ENCODE measurements around the gene HNF4A.

The HNF4A gene

DNA sequence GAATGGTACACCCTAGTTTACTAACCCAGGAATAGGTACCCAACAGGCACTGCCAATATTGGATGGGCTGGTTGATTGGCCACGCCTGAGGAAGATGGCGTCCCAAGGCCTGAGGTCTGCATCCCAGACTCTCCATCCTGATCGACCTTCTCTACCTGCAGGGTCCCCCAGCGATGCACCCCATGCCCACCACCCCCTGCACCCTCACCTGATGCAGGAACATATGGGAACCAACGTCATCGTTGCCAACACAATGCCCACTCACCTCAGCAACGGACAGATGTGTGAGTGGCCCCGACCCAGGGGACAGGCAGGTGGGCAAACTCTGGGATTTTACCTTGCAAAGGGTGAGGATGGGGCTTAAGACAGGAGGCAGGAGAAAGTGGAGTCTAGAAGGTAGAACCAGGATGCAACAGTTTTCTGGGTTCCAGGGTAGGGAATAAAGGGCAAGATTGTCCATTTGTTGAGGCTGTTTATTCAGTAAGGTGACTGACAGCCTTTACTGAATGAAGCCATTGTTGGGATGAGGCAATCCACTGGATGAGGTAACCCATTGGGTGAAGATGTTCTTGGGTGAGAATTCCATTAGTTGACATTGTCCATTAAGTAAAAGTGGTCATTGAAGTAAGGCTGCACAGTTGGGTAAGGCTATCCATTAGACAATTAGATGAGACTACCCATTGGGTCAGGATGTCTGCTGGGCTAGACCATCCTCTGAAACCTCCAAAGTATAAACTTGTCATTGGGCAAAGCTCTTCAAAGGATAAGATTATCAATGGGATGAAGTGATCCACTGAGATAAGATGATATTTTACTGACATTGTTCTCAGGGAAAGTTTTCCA is 72.9 kb downstream of the HNF4A start:
- Mint-ChIP-seq H3K4me1 (no peaks in the 10 kb centered on the region), H3K27me3 (no peaks in the 10 kb centered on the region), H3K27ac (no peak overlapping the region), H3K4me3 (no peak overlapping the region), H3K9me3 (no peaks in the 10 kb centered on the region), H3K36me3 (ENCODE audit: low read depth) (no peaks in the 10 kb centered on the region)
- DNase-seq, result no peak
- no peak for ATAC-seq

DNA sequence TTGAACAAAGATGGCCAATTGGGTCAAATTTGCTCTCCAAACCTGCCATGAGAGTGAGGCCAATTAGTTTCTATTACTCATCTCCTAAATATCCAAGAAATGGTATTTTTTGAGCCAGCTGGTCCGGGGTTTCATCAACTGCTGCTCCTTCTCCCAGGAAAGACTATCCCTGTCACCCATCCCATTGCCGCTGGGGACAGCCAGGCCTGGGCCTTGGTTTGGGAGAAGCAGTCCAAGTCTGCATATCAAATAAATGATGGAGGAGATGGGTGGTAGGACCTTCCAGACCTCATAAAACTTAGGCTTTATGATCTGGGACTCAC is 73.5 kb downstream of the HNF4A start:
- Mint-ChIP-seq H3K4me3 (no peak overlapping the region), H3K36me3 (ENCODE audit: low read depth) (no peaks in the 10 kb centered on the region), H3K4me1 (no peaks in the 10 kb centered on the region), H3K27ac (no peak overlapping the region), H3K27me3 (no peaks in the 10 kb centered on the region), H3K9me3 (no peaks in the 10 kb centered on the region)
- ATAC-seq (no peak), DNase-seq (no peak)

DNA sequence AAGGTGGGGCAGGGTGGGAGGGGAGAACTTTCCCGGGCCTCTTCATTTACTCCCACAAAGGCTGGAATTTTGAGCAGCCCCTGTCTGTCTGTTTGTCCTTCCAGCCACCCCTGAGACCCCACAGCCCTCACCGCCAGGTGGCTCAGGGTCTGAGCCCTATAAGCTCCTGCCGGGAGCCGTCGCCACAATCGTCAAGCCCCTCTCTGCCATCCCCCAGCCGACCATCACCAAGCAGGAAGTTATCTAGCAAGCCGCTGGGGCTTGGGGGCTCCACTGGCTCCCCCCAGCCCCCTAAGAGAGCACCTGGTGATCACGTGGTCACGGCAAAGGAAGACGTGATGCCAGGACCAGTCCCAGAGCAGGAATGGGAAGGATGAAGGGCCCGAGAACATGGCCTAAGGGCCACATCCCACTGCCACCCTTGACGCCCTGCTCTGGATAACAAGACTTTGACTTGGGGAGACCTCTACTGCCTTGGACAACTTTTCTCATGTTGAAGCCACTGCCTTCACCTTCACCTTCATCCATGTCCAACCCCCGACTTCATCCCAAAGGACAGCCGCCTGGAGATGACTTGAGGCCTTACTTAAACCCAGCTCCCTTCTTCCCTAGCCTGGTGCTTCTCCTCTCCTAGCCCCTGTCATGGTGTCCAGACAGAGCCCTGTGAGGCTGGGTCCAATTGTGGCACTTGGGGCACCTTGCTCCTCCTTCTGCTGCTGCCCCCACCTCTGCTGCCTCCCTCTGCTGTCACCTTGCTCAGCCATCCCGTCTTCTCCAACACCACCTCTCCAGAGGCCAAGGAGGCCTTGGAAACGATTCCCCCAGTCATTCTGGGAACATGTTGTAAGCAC is 74.1 kb downstream of the HNF4A start:
- Mint-ChIP-seq H3K36me3 (ENCODE audit: low read depth) (no peaks in the 10 kb centered on the region), H3K27me3 (no peaks in the 10 kb centered on the region), H3K4me1 (no peaks in the 10 kb centered on the region), H3K27ac (no peak overlapping the region), H3K4me3 (no peak overlapping the region), H3K9me3 (no peaks in the 10 kb centered on the region)
- ATAC-seq, result no peak
- DNase-seq, result no peak

DNA sequence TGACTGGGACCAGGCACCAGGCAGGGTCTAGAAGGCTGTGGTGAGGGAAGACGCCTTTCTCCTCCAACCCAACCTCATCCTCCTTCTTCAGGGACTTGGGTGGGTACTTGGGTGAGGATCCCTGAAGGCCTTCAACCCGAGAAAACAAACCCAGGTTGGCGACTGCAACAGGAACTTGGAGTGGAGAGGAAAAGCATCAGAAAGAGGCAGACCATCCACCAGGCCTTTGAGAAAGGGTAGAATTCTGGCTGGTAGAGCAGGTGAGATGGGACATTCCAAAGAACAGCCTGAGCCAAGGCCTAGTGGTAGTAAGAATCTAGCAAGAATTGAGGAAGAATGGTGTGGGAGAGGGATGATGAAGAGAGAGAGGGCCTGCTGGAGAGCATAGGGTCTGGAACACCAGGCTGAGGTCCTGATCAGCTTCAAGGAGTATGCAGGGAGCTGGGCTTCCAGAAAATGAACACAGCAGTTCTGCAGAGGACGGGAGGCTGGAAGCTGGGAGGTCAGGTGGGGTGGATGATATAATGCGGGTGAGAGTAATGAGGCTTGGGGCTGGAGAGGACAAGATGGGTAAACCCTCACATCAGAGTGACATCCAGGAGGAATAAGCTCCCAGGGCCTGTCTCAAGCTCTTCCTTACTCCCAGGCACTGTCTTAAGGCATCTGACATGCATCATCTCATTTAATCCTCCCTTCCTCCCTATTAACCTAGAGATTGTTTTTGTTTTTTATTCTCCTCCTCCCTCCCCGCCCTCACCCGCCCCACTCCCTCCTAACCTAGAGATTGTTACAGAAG is 75.0 kb downstream of the HNF4A start:
- Mint-ChIP-seq H3K9me3 (no peaks in the 10 kb centered on the region), H3K27me3 (peaks cover under 1% of the 10 kb centered on the region), H3K4me3 (no peak overlapping the region), H3K4me1 (no peaks in the 10 kb centered on the region), H3K27ac (no peak overlapping the region), H3K36me3 (ENCODE audit: low read depth) (no peaks in the 10 kb centered on the region)
- ATAC-seq (no peak), DNase-seq (no peak)

DNA sequence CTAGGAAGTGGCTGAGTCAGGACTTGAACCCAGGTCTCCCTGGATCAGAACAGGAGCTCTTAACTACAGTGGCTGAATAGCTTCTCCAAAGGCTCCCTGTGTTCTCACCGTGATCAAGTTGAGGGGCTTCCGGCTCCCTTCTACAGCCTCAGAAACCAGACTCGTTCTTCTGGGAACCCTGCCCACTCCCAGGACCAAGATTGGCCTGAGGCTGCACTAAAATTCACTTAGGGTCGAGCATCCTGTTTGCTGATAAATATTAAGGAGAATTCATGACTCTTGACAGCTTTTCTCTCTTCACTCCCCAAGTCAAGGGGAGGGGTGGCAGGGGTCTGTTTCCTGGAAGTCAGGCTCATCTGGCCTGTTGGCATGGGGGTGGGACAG is 75.6 kb downstream of the HNF4A start:
- H3K36me3 Mint-ChIP-seq (ENCODE audit: low read depth), result no peaks in the 10 kb centered on the region
- peaks cover 4% of the 10 kb centered on the region for H3K27me3 Mint-ChIP-seq

DNA sequence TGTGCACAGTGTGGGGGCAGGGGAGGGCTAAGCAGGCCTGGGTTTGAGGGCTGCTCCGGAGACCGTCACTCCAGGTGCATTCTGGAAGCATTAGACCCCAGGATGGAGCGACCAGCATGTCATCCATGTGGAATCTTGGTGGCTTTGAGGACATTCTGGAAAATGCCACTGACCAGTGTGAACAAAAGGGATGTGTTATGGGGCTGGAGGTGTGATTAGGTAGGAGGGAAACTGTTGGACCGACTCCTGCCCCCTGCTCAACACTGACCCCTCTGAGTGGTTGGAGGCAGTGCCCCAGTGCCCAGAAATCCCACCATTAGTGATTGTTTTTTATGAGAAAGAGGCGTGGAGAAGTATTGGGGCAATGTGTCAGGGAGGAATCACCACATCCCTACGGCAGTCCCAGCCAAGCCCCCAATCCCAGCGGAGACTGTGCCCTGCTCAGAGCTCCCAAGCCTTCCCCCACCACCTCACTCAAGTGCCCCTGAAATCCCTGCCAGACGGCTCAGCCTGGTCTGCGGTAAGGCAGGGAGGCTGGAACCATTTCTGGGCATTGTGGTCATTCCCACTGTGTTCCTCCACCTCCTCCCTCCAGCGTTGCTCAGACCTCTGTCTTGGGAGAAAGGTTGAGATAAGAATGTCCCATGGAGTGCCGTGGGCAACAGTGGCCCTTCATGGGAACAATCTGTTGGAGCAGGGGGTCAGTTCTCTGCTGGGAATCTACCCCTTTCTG is 76.2 kb downstream of the HNF4A start:
- Mint-ChIP-seq H3K27ac (no peak overlapping the region), H3K4me1 (no peaks in the 10 kb centered on the region), H3K27me3 (peaks cover 4% of the 10 kb centered on the region), H3K9me3 (no peaks in the 10 kb centered on the region), H3K36me3 (ENCODE audit: low read depth) (no peaks in the 10 kb centered on the region), H3K4me3 (no peak overlapping the region)
- DNase-seq (no peak), ATAC-seq (no peak)

More for the DNA sequence above, 75.6 kb downstream of the HNF4A start:
- DNase-seq (no peak), ATAC-seq (no peak)
- Mint-ChIP-seq H3K9me3 (no peaks in the 10 kb centered on the region), H3K27ac (no peak overlapping the region), H3K4me3 (no peak overlapping the region), H3K4me1 (no peaks in the 10 kb centered on the region)

DNA sequence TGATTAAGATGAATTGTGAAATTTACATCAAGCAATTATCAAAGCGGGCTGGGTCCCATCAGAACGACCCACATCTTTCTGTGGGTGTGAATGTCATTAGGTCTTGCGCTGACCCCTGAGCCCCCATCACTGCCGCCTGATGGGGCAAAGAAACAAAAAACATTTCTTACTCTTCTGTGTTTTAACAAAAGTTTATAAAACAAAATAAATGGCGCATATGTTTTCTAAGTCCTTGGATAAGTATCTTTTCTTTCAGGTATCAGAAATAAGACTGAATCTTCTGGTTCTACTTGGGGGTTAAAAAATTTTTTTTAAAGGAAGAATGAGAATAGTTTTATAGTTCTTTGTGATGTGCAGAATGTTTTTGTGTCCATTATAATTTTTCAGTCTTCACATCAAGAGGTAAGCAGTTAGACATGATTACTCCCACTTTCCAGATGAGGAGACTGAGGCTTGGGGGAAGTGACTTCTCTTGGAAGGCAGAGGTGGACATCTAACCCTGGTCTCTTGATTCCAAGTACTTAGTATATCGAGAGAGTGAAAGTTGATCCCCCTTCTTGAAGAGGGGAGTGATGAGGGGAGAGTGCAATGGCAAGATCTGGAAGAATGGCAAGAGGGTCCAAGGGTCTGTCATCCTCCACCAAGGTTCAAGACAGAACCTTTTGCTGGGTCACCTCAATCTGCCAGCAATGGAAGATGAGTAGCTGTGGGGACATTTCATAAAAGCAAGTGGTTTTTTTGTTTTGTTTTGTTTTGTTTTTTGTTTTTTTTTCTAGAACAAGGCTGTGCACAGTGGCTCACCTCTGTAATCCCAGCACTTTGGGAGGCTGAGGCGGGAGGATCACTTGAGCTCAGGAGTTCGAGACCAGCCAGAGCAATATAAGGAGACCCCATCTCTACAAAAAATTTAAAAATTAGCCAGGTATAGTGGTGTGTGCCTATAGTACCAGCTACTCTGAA is 77.4 kb downstream of the HNF4A start:
- no peak overlapping the region for H3K4me3 Mint-ChIP-seq
- no peak overlapping the region for H3K27ac Mint-ChIP-seq
- no peaks in the 10 kb centered on the region for H3K9me3 Mint-ChIP-seq
- DNase-seq (no peak), ATAC-seq (no peak)
- no peaks in the 10 kb centered on the region for H3K36me3 Mint-ChIP-seq (ENCODE audit: low read depth)
- H3K27me3 Mint-ChIP-seq, result peaks cover 4% of the 10 kb centered on the region
- H3K4me1 Mint-ChIP-seq, result no peaks in the 10 kb centered on the region

DNA sequence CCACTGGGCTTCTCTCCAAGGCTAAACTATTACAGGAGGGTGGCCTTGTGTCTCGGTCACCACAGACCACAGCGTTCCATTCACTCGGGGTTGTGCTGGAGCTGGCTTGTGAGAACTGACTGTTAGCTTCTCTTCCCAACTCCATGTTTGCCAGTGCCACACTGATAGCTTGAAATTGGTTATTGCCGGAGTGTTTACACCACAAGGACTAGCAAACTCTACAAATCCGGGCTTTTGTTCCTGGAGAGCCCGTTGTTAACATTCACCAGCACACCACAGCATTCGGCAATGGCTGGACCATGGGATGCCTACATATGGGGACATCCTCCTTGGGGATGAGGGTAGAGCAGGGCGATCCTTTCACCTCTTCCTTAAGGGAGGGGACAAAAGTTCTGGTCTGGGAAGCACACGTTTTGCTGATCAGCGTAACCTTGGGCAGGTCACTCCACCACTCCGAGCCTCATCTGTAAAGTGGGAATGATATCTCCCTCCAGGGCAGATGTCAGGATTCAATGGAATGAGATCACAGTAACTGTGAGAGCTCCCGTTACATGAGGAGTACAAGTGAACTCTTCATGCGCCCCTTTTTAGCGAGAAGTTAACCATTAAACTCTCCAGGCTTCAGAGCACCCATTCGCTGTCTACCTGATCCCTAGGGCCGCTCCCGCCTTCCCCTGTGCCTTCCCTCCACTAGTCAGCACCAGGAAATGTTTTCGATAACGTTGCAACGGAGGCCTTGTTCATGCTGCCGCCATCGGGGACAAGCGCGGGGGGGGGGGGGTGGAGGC is 78.4 kb downstream of the HNF4A start:
- DNase-seq, result no peak
- no peaks in the 10 kb centered on the region for H3K9me3 Mint-ChIP-seq
- H3K27me3 Mint-ChIP-seq, result peaks cover 4% of the 10 kb centered on the region
- H3K36me3 Mint-ChIP-seq (ENCODE audit: low read depth), result no peaks in the 10 kb centered on the region
- H3K27ac Mint-ChIP-seq, result no peak overlapping the region
- H3K4me3 Mint-ChIP-seq, result no peak overlapping the region
- no peak for ATAC-seq
- no peaks in the 10 kb centered on the region for H3K4me1 Mint-ChIP-seq

DNA sequence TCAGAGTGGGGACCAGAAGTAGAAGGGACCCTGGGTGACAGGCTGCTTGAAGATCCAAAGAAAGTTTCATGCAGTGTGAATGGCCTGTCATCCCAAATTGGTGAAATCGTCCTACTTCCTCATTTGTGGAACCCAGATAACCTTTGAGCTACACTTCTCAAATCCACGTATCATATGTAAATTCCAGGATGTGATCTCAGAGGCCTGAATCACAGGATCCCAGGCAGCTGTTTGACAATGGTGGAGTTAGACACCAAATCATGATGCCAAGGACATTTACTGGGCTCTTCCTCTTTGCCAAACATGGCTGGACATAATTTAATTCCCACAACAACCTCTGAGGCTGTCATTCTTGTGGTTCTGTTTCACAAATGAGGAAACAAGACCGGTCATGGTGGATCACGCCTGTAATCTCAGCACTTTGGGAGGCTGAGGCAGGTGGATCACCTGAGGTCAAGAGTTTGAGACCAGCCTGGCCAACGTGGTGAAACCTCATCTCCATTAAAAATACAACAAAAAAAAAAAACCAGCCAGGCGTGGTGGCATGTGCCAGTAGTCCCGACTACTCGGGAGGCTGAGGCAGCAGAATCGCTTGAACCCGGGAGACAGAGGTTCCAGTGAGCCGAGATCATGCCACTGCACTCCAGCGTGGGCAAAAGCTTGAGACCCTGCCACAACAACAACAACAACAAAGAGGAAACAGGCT is 80.3 kb downstream of the HNF4A start:
- Mint-ChIP-seq H3K27me3 (peaks cover 5% of the 10 kb centered on the region), H3K9me3 (no peaks in the 10 kb centered on the region), H3K4me1 (no peaks in the 10 kb centered on the region), H3K27ac (no peak overlapping the region), H3K4me3 (no peak overlapping the region), H3K36me3 (ENCODE audit: low read depth) (no peaks in the 10 kb centered on the region)
- DNase-seq, result no peak
- no peak for ATAC-seq

DNA sequence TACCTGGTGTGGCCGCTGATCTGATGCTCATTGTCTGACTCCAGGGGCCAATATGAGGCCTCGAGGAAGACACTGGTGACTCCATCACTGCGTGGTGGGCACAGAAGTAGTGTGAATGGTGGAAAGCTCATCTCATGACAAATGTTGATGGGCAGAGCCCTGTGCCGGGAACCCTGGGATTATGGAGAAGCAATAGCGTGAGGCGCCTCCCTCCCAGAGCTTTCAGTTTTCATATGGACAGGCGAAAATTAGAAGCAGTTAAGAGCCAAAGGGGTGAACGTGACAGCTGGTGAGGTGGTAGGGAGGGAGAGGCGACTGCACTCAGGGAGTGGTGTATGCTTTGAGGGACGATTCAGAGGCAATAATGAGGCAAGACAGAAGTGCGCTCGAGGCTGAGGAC is 80.9 kb downstream of the HNF4A start:
- DNase-seq, result no peak
- Mint-ChIP-seq H3K4me3 (no peak overlapping the region), H3K9me3 (no peaks in the 10 kb centered on the region), H3K36me3 (ENCODE audit: low read depth) (no peaks in the 10 kb centered on the region), H3K27ac (no peak overlapping the region), H3K27me3 (peaks cover 5% of the 10 kb centered on the region), H3K4me1 (no peaks in the 10 kb centered on the region)
- ATAC-seq, result no peak

DNA sequence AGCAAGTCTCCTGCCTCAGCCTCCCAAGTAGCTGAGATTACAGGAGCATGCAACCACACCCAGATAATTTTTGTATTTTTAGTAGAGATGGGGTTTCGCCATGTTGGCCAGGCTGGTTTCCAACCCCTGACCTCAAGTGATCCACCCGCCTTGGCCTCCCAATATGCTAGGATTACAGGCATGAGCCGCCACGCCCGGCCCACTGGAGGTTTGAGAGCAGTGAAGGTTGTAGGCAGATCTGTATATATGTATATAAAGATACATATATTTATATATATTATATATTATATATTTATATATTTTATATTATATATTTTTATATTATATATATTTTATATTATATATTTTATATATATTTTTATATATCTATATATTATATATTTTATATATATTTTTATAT is 82.0 kb downstream of the HNF4A start:
- H3K27me3 Mint-ChIP-seq, result peaks cover 5% of the 10 kb centered on the region
- ATAC-seq (no peak), DNase-seq (no peak)
- H3K27ac Mint-ChIP-seq, result no peak overlapping the region
- no peaks in the 10 kb centered on the region for H3K36me3 Mint-ChIP-seq (ENCODE audit: low read depth)
- no peaks in the 10 kb centered on the region for H3K9me3 Mint-ChIP-seq
- H3K4me3 Mint-ChIP-seq, result no peak overlapping the region
- no peaks in the 10 kb centered on the region for H3K4me1 Mint-ChIP-seq

DNA sequence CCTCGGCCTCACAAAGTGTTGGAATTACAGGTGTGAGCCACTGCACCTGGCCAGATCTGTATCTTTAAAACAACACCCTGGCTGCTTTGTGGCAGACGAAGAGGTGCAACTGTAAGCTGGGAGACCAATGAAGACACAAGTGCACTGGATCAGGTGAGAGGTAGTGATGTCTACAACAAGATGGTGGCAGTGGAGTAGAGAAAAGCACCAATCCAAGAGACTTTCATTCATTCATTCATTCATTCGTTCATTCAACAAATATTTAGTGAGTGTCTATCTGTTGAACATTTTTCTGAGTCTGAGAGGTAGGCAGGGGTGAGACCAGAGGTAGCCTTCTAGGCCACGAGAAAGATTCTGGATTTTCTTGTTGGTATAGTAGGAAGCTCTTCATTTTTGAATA is 83.3 kb downstream of the HNF4A start:
- peaks cover 5% of the 10 kb centered on the region for H3K27me3 Mint-ChIP-seq
- no peak for ATAC-seq
- H3K27ac Mint-ChIP-seq, result no peak overlapping the region
- H3K4me1 Mint-ChIP-seq, result no peaks in the 10 kb centered on the region
- no peak overlapping the region for H3K4me3 Mint-ChIP-seq
- H3K36me3 Mint-ChIP-seq (ENCODE audit: low read depth), result no peaks in the 10 kb centered on the region
- H3K9me3 Mint-ChIP-seq, result no peaks in the 10 kb centered on the region
- no peak for DNase-seq
